C4-2B (cell line): ENCODE results near the gene GGT6.

Experiments
- H3K27ac ChIP-seq: fragments of 450-650 bp; 2 replicates; pipeline ENCODE4 v1.5.1; 2017
- CTCF ChIP-seq: fragments of 450-650 bp; conservative IDR thresholded peaks from 2 replicates; pipeline ENCODE4 v1.5.1; 2017; ENCODE audit warnings: mild to moderate bottlenecking
- ZFX ChIP-seq: fragments of 450-650 bp; IDR thresholded peaks from 2 replicates; pipeline ENCODE4 v1.6.1; 2017

GGT6 gene

GRCh38 chr17:4513113-4514032 lies 47.0 kb downstream of the GGT6 start:
- H3K27ac ChIP-seq: peak overlapping the region; percentile 64
- TF ChIP-seq CTCF (no peak), ZFX (no peak)

- no peak overlapping the region for H3K27ac ChIP-seq
- no peak for TF ChIP-seq CTCF
- TF ChIP-seq ZFX: no peak
Measured at GRCh38 chr17:4512156-4513112, 47.9 kb downstream of the GGT6 start.

GRCh38 chr17:4511199-4511932 lies 49.0 kb downstream of the GGT6 start:
- TF ChIP-seq ZFX (no peak), CTCF (no peak)
- H3K27ac ChIP-seq: no peak overlapping the region

- H3K27ac ChIP-seq: no peak overlapping the region
- TF ChIP-seq CTCF: no peak
- TF ChIP-seq ZFX: no peak
Measured at GRCh38 chr17:4510618-4510941, 49.8 kb downstream of the GGT6 start.

GRCh38 chr17:4509923-4510617 lies 50.3 kb downstream of the GGT6 start:
- no peak overlapping the region for H3K27ac ChIP-seq
- TF ChIP-seq CTCF (no peak), ZFX (no peak)

GRCh38 chr17:4509401-4509800 lies 51.0 kb downstream of the GGT6 start:
- TF ChIP-seq ZFX (no peak), CTCF (no peak)
- H3K27ac ChIP-seq: no peak overlapping the region
